BE2C (cell line): ENCODE results near the gene JSRP1.

ENCODE experiments used
- DNase-seq: peaks from one replicate; pipeline ENCODE4 v3.0.0-alpha.2; 2020
- H3K27me3 ChIP-seq: fragments of 250-450 bp; sonication (Bioruptor Pico); 2 replicates; pipeline ENCODE4 v1.5.1; 2020; ENCODE audit warnings: mild to moderate bottlenecking
- H3K36me3 ChIP-seq: fragments of 250-450 bp; sonication (Bioruptor Pico); 2 replicates; pipeline ENCODE4 v1.5.1; 2020; ENCODE audit warnings: mild to moderate bottlenecking
- H3K4me1 ChIP-seq: fragments of 250-450 bp; sonication (Bioruptor Pico); 2 replicates; pipeline ENCODE4 v1.5.1; 2020
- H3K4me3 ChIP-seq: 2 replicates; pipeline ENCODE4 v1.5.1; 2011; ENCODE audit warnings: low read depth, low read length
- H3K9me3 ChIP-seq: fragments of 250-450 bp; sonication (Bioruptor Pico); 2 replicates; pipeline ENCODE4 v1.5.1; 2020
- TF ChIP-seq, protein P1 (sequence below): IDR thresholded peaks from 2 replicates; pipeline ENCODE4 v1.5.1; 2012; ENCODE audit warnings: mild to moderate bottlenecking, low read depth, low read length

Gene JSRP1

DNA sequence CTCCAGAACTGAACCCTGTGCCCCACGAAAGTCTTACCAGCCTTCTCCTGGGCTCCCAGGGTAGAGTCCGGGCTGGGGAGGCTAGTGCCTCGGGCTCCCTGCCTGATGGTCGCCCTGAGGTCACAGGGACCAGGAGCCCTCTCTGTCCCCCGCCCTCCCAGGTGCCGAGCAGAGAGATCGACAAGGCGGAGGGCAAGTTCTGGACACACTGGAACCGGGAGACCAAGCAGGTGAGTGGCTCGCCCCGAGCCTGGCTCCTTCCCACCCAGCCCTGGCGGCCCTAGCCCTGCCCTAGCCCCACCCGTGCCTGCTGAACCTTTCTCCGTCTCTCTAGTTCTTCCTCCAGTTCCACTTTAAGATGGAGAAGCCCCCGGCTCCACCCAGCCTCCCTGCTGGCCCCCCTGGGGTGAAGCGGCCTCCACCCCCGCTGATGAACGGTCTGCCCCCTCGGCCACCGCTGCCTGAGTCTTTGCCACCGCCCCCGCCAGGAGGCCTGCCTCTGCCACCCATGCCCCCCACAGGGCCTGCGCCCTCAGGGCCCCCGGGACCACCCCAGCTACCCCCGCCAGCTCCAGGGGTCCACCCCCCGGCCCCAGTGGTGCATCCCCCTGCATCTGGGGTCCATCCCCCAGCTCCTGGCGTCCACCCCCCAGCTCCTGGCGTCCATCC lies 8.7 kb downstream of the JSRP1 start:
- H3K27me3 ChIP-seq: no peaks in the 10 kb centered on the region
- peaks cover 73% of the 10 kb centered on the region for H3K36me3 ChIP-seq
- TF ChIP-seq, protein P1, sequence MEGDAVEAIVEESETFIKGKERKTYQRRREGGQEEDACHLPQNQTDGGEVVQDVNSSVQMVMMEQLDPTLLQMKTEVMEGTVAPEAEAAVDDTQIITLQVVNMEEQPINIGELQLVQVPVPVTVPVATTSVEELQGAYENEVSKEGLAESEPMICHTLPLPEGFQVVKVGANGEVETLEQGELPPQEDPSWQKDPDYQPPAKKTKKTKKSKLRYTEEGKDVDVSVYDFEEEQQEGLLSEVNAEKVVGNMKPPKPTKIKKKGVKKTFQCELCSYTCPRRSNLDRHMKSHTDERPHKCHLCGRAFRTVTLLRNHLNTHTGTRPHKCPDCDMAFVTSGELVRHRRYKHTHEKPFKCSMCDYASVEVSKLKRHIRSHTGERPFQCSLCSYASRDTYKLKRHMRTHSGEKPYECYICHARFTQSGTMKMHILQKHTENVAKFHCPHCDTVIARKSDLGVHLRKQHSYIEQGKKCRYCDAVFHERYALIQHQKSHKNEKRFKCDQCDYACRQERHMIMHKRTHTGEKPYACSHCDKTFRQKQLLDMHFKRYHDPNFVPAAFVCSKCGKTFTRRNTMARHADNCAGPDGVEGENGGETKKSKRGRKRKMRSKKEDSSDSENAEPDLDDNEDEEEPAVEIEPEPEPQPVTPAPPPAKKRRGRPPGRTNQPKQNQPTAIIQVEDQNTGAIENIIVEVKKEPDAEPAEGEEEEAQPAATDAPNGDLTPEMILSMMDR: no peak
- no peak for DNase-seq
- H3K4me3 ChIP-seq: no peak overlapping the region
- no peaks in the 10 kb centered on the region for H3K9me3 ChIP-seq
- H3K4me1 ChIP-seq: peaks cover 9% of the 10 kb centered on the region; the same call in 1 of the 2 replicates

DNA sequence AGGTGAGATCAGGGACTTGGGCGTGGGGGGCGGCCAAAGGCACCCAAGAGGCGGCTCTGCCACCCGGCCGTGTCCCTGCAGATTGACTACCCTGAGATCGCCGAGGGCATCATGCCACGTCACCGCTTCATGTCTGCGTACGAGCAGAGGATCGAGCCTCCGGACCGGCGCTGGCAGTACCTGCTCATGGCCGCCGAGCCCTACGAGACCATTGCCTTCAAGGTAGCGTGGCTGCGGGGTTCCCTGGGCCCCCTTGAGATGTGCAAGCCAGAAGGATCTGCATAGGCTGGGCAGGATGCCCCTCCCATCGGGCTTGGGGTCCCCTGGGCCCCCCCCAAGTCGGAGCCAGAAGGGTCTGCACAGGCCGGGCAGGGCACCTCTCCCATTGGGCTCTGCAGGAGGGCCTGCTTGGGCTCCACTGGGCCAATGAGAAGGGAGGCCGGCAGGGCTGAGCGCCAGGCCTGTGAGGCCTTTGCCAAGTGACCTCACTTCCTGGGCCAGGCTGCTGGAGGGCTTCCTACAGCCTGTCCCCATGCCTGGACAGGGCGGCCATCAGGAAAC lies 9.3 kb downstream of the JSRP1 start:
- no peak for DNase-seq

DNA sequence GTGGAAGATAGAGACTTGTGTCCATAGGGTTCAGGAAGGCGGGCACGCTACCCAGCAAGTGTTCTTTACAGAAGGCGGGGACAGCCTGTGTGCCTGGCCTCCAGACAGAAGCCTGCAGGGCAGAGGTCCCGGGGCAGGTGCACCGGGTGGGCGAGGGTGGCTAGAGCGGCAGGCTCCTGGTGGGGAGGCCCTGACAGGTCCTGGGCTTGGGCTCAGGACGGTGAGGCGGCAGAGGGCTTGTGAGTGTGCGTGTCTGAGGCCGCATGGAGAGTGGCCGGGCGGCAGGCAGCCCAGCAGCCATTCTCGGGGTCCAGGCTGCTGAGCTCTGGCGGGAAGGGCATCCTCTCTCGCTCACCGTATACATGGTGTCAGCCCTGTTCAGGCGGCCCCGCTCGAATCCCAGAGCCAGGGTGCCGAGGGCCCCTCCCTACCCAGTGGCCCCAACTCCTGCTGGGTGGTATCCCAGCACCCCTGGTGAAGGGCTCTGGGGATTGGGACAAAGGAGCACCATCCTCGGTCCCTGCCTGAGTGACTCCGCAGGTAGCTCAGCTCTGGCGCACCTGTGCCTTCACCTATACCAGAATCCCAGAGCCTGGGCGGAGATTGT lies 10.1 kb downstream of the JSRP1 start:
- Histone ChIP-seq H3K4me1 (peaks cover 9% of the 10 kb centered on the region; the same call in 1 of the 2 replicates), H3K9me3 (no peaks in the 10 kb centered on the region), H3K4me3 (no peak overlapping the region), H3K36me3 (peaks cover 80% of the 10 kb centered on the region), H3K27me3 (no peaks in the 10 kb centered on the region)
- no peak for DNase-seq
- TF ChIP-seq, protein P1: no peak

More for the DNA sequence above, 9.3 kb downstream of the JSRP1 start:
- Histone ChIP-seq H3K36me3 (peaks cover 75% of the 10 kb centered on the region), H3K4me3 (no peak overlapping the region), H3K4me1 (peaks cover 9% of the 10 kb centered on the region; the same call in 1 of the 2 replicates), H3K27me3 (no peaks in the 10 kb centered on the region), H3K9me3 (no peaks in the 10 kb centered on the region)
- TF ChIP-seq, protein P1: no peak

DNA sequence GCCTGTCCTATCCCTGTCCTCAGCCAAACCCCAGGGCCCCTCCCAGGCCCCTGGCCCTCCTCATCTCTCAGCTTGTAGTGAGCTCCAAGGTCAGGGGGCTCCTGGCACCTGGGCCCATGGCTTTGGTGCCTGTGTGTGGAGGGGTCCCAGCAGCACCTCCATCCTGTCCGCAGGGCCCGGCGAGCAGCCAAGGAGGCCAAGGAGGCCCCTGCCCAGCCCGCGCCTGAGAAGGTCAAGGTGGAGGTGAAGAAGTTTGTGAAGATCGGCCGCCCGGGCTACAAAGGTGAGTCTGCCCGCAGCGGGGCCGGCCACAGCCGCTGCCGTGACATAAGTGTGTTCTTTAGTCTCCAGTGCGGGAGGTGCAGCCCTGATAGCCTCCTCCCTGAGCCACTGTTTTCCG lies 10.9 kb downstream of the JSRP1 start:
- no peaks in the 10 kb centered on the region for H3K27me3 ChIP-seq
- H3K36me3 ChIP-seq: peaks cover 85% of the 10 kb centered on the region
- TF ChIP-seq, protein P1: no peak
- H3K9me3 ChIP-seq: no peaks in the 10 kb centered on the region
- no peak for DNase-seq
- H3K4me1 ChIP-seq: peaks cover 9% of the 10 kb centered on the region; the same call in 1 of the 2 replicates
- no peak overlapping the region for H3K4me3 ChIP-seq

DNA sequence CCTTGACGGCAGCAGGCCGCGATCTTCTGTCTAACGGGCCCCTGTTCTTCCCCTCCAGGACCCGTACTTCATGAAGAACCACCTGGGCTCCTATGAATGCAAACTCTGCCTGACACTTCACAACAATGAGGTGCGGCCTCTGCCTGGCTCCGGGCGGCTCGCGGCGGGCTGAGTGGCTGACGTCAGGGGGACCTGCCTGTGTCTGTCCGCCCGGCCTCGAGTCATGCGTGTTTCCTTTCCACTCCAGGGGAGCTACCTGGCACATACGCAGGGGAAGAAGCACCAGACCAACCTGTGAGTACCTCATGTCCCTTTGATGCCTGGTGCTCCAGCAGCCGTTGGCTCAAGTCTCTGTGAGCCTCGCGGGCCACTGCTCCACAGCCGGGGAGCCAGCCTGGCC lies 11.7 kb downstream of the JSRP1 start:
- TF ChIP-seq, protein P1: no peak
- H3K9me3 ChIP-seq: no peaks in the 10 kb centered on the region
- no peak for DNase-seq
- H3K36me3 ChIP-seq: peaks cover 83% of the 10 kb centered on the region
- H3K4me1 ChIP-seq: peaks cover 9% of the 10 kb centered on the region; the same call in 1 of the 2 replicates
- no peaks in the 10 kb centered on the region for H3K27me3 ChIP-seq
- H3K4me3 ChIP-seq: no peak overlapping the region

DNA sequence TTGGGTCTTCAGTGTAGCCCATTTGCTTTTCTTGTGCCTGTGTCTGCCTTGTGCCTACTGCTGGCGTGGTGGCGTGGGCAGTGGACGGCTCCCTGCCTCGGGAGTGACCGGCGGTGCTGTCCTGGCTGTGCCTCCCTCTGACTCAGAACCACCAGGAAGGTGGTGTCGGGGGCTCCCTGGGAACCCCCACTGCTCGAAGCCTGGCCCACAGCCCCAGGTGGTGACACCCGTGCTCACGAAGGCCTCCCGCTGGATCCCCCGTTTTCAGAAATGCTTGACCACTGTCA lies 12.1 kb downstream of the JSRP1 start:
- TF ChIP-seq, protein P1: no peak
- no peaks in the 10 kb centered on the region for H3K27me3 ChIP-seq
- H3K36me3 ChIP-seq: peaks cover 81% of the 10 kb centered on the region

More for the DNA sequence above, 12.1 kb downstream of the JSRP1 start:
- DNase-seq: no peak
- Histone ChIP-seq H3K9me3 (no peaks in the 10 kb centered on the region), H3K4me1 (peaks cover 9% of the 10 kb centered on the region; the same call in 1 of the 2 replicates), H3K4me3 (no peak overlapping the region)
